Transverse colon (tissue), 4 donors: ENCODE data around the gene SOX5. TPM values are rescaled to one million over a fixed set of nuclear protein-coding genes. Genes with fewer than 3 reads are reported as not detected.
"Not testable (repeated sequence)": the region's sequence is repeated elsewhere in the genome, so short reads cannot be mapped to it uniquely, and the experiment has no call there.

Source experiments
- DNase-seq: peaks from one replicate; pipeline ENCODE4 v3.0.0-alpha.2; 2019
- H3K27ac ChIP-seq, 4 donors: fragments of 200-600 bp; sonication (generic); 2 replicates each; pipeline ENCODE4 v1.5.1; 2016 to 2018; ENCODE audit warnings: inconsistent platforms in 4 of 4
- H3K27me3 ChIP-seq: fragments of 200-600 bp; sonication (generic); 2 replicates; pipeline ENCODE4 v1.5.1; 2017; ENCODE audit warnings: inconsistent platforms
- H3K36me3 ChIP-seq, 4 donors: fragments of 200-600 bp; sonication (generic); 2 replicates each; pipeline ENCODE4 v1.5.1; 2017 to 2019; ENCODE audit warnings: inconsistent platforms in 4 of 4
- H3K4me1 ChIP-seq, 4 donors: fragments of 200-600 bp; sonication (generic); 2 replicates each; pipeline ENCODE4 v1.5.1; 2017 to 2020; ENCODE audit warnings: inconsistent platforms in 4 of 4
- H3K4me3 ChIP-seq, 4 donors: fragments of 200-600 bp; sonication (generic); 1 replicate in 1 of 4; 2 replicates in 3 of 4; pipeline versions ENCODE4 v1.5.1 to v1.6.1; 2017 to 2019; ENCODE audit warnings: inconsistent platforms in 4 of 4
- H3K9me3 ChIP-seq, 2 donors: fragments of 200-600 bp; sonication (generic); 2 replicates each; pipeline ENCODE4 v1.5.1; 2017 to 2019; ENCODE audit warnings: inconsistent platforms in 2 of 2
- EP300 ChIP-seq: sonication (generic); formaldehyde crosslinking; IDR thresholded peaks from one replicate; pipeline ENCODE4 v1.6.1; 2017; ENCODE audit warnings: antibody characterized with exemption, low read depth
- POLR2A ChIP-seq: fragments of 450-650 bp; IDR thresholded peaks from one replicate; pipeline ENCODE4 v1.6.1; 2016; ENCODE audit warnings: antibody characterized with exemption, mild to moderate bottlenecking, moderate library complexity
- POLR2AphosphoS5 ChIP-seq, 3 donors: sonication (generic); formaldehyde crosslinking; IDR thresholded peaks; one replicate each; pipeline ENCODE4 v1.6.1; 2016; ENCODE audit warnings: antibody characterized with exemption in 3 of 3
- WGBS, 2 donors: methylation state at CpG; one replicate each; pipeline ENCODE4 v1.1.5; 2018; ENCODE audit warnings: low coverage in 1 of 2; 5-methylcytosine and 5-hydroxymethylcytosine counted together
- in situ Hi-C, 4 donors: fragments of 200-750 bp; cut with MboI; loops; one replicate each; pipeline versions ENCODE4 v1.15.0 to v1.15.1; 2017; ENCODE audit warnings: low sequenced_read_pairs in 3 of 4, low pct_ligation_motif_present in 1 of 4, low pct_unique_long_range_greater_than_20kb in 1 of 4
- intact Hi-C: fragments of 100-400 bp; cut with DNase I; formaldehyde crosslinking; loops from one replicate; pipeline ENCODE4 v1.15.1; 2023; ENCODE audit warnings: low total_unique reads
- total RNA-seq, 4 donors: library from RNA; depleted of rRNA; stranded (reverse); fragments of >200 nt; gene quantifications; one replicate each; pipeline ENCODE4 v1.1.0, GENCODE V29; 2016
- TF ChIP-seq, protein P1 (sequence below), 5 experiments: fragments of 200-600 bp in 3 of 5; fragments of 450-650 bp in 2 of 5; sonication (generic) in 3 of 5; IDR thresholded peaks; 1 replicate in 2 of 5; 2 replicates in 3 of 5; pipeline ENCODE4 v1.5.1; 2016 to 2017; ENCODE audit warnings: antibody characterized with exemption in 5 of 5, inconsistent platforms in 3 of 5, mild to moderate bottlenecking in 2 of 5, moderate library complexity in 1 of 5

SOX5 gene
- total RNA-seq, 4 donors from 2014 or later, result 1.00 to 9.8 (median 3.2) TPM

DNA sequence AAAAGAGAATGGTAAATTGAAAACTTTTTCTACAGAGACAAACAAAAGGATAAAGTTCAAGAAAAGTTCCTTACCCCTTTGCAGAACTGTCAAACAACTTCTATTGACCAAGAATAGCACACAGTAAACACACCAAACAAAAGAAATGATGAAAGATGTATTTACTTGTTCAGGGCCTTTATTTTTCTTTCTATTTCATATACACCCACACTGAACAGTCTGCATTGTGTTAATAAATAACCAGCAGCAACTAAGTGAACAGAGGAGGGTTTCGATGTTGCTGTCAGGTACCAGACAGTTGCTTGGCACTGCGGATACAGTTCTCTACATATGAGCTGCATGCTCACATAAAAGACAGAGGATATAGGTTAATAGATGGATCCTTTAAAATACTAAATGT, 122.1 kb downstream of the SOX5 start:
- Histone ChIP-seq H3K27me3 (no peaks in the 10 kb centered on the region), H3K9me3 (no peaks in the 10 kb centered on the region), H3K27ac (no peak overlapping the region), H3K36me3 (no peaks in the 10 kb centered on the region), H3K4me1 (no peaks in the 10 kb centered on the region), H3K4me3 (no peak overlapping the region)
- WGBS, 2 donors, result 33 to 59% methylated on average over 2 of the region's 2 CpGs
- DNase-seq, result no peak
- intact Hi-C loops, result no loop called here
- in situ Hi-C loops, result no loop called here
- TF ChIP-seq EP300, result no peak
- TF ChIP-seq POLR2AphosphoS5 (IDR thresholded peaks at IDR 0.05), result no peak
- no peak for TF ChIP-seq POLR2A
- TF ChIP-seq, protein P1, sequence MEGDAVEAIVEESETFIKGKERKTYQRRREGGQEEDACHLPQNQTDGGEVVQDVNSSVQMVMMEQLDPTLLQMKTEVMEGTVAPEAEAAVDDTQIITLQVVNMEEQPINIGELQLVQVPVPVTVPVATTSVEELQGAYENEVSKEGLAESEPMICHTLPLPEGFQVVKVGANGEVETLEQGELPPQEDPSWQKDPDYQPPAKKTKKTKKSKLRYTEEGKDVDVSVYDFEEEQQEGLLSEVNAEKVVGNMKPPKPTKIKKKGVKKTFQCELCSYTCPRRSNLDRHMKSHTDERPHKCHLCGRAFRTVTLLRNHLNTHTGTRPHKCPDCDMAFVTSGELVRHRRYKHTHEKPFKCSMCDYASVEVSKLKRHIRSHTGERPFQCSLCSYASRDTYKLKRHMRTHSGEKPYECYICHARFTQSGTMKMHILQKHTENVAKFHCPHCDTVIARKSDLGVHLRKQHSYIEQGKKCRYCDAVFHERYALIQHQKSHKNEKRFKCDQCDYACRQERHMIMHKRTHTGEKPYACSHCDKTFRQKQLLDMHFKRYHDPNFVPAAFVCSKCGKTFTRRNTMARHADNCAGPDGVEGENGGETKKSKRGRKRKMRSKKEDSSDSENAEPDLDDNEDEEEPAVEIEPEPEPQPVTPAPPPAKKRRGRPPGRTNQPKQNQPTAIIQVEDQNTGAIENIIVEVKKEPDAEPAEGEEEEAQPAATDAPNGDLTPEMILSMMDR (IDR thresholded peaks at IDR 0.05), result no peak

GRCh38 chr12:23825124-23825523, 124.3 kb downstream of the SOX5 start:
- H3K27me3 ChIP-seq, H3K36me3 ChIP-seq, H3K4me1 ChIP-seq, in situ Hi-C loops, H3K27ac ChIP-seq, H3K9me3 ChIP-seq, DNase-seq, intact Hi-C loops, H3K4me3 ChIP-seq: not testable (repeated sequence)
- 89% methylated on average over 11 of the region's 11 CpGs; no CpG with 5 or more reads in 1 of the 2 donors for WGBS, 2 donors

GRCh38 chr12:23824358-23824757, 125.1 kb downstream of the SOX5 start:
- no peak for DNase-seq
- Histone ChIP-seq H3K4me3 (no peak overlapping the region), H3K36me3 (no peaks in the 10 kb centered on the region), H3K27ac (no peak overlapping the region), H3K9me3 (no peaks in the 10 kb centered on the region), H3K27me3 (no peaks in the 10 kb centered on the region), H3K4me1 (no peaks in the 10 kb centered on the region)
- in situ Hi-C loops, result no loop called here
- intact Hi-C loops, result no loop called here
- TF ChIP-seq POLR2A (no peak), EP300 (no peak), POLR2AphosphoS5 (IDR thresholded peaks at IDR 0.05) (no peak)
- TF ChIP-seq, protein P1 (IDR thresholded peaks at IDR 0.05), result no peak
- 91% methylated on average over 8 of the region's 8 CpGs; no CpG with 5 or more reads in 1 of the 2 donors for WGBS, 2 donors

GRCh38 chr12:23822883-23823282, 126.6 kb downstream of the SOX5 start:
- H3K4me3 ChIP-seq, intact Hi-C loops, H3K4me1 ChIP-seq, H3K27ac ChIP-seq, in situ Hi-C loops, DNase-seq, H3K27me3 ChIP-seq, H3K9me3 ChIP-seq, H3K36me3 ChIP-seq: not testable (repeated sequence)

- Histone ChIP-seq H3K4me3 (no peak overlapping the region), H3K27me3 (no peaks in the 10 kb centered on the region), H3K4me1 (no peaks in the 10 kb centered on the region), H3K36me3 (no peaks in the 10 kb centered on the region), H3K9me3 (no peaks in the 10 kb centered on the region), H3K27ac (no peak overlapping the region)
- intact Hi-C loops, result no loop called here
- 89 to 94% methylated on average over 2 of the region's 2 CpGs for WGBS, 2 donors
- TF ChIP-seq POLR2AphosphoS5 (IDR thresholded peaks at IDR 0.05), result no peak
- no peak for DNase-seq
- in situ Hi-C loops, result no loop called here
Observed at GRCh38 chr12:23817345-23817744, 132.1 kb downstream of the SOX5 start.

- intact Hi-C loops (no loop called here), in situ Hi-C loops (no loop called here)
- Histone ChIP-seq H3K27ac (no peak overlapping the region), H3K9me3 (no peaks in the 10 kb centered on the region), H3K27me3 (no peaks in the 10 kb centered on the region), H3K36me3 (no peaks in the 10 kb centered on the region), H3K4me1 (no peaks in the 10 kb centered on the region), H3K4me3 (no peak overlapping the region)
- WGBS, 2 donors, result 93 to 100% methylated on average over 2 to 4 of the region's 4 CpGs
- no peak for TF ChIP-seq EP300
- TF ChIP-seq, protein P1 (IDR thresholded peaks at IDR 0.05), result no peak
- no peak for TF ChIP-seq POLR2AphosphoS5 (IDR thresholded peaks at IDR 0.05)
- TF ChIP-seq POLR2A, result no peak
- no peak for DNase-seq
Observed at GRCh38 chr12:23816394-23816851, 133.0 kb downstream of the SOX5 start.
